ENCODE results near the gene MRFAP1.

The MRFAP1 gene

DNA sequence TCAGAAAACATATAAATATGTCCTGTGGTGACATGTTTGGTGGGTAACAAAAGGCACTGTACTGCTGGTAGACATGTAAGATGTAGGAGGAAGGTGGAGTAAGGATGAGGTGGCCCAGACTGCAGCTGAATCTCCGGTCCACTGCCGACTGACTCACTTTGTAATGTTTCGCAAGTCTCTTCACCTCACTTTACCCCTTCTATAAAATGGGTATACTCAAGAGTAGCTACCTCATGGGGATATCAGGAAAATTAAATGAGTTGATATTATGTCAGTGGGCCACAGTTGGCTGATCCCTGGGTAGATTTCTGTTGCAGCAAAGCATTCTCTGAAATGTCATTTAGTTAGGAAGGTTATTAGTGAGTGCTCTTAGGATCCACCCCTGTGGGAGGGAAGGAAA is 22.1 kb downstream of the MRFAP1 start:
- no peak for TF ChIP-seq GATA2 (IDR thresholded peaks at IDR 0.05; ENCODE audit: low read depth, low read length)
- TF ChIP-seq GATA3 (IDR thresholded peaks at IDR 0.05; ENCODE audit: low read depth, low read length), result no peak

- no peak for TF ChIP-seq GATA2 (IDR thresholded peaks at IDR 0.05; ENCODE audit: low read depth, low read length)
- TF ChIP-seq GATA3 (IDR thresholded peaks at IDR 0.05; ENCODE audit: low read depth, low read length), result no peak
Measured at GRCh38 chr4:6663596-6664393, 23.3 kb downstream of the MRFAP1 start.

DNA sequence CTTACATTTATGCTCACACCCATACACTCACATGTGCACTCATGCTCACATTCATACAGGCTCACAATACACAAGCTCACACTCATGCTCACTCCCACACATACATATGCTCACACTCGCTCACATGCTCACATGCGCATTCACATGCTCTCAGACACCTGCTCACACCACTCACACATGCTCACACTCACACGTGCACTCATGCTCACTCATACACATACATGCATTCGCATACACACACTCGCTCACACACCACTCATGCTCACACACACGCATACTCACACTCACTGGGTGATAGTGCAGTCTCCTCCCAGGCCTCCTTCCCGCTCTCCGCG is 24.8 kb downstream of the MRFAP1 start:
- no peak for TF ChIP-seq GATA2 (IDR thresholded peaks at IDR 0.05; ENCODE audit: low read depth, low read length)
- no peak for TF ChIP-seq GATA3 (IDR thresholded peaks at IDR 0.05; ENCODE audit: low read depth, low read length)

- TF ChIP-seq GATA3 (IDR thresholded peaks at IDR 0.05; ENCODE audit: low read depth, low read length) (no peak), GATA2 (IDR thresholded peaks at IDR 0.05; ENCODE audit: low read depth, low read length) (no peak)
Measured at GRCh38 chr4:6668391-6668790, 27.9 kb downstream of the MRFAP1 start.

- TF ChIP-seq GATA3 (IDR thresholded peaks at IDR 0.05; ENCODE audit: low read depth, low read length) (no peak), GATA2 (IDR thresholded peaks at IDR 0.05; ENCODE audit: low read depth, low read length) (no peak)
Measured at GRCh38 chr4:6671648-6672047, 31.2 kb downstream of the MRFAP1 start.

DNA sequence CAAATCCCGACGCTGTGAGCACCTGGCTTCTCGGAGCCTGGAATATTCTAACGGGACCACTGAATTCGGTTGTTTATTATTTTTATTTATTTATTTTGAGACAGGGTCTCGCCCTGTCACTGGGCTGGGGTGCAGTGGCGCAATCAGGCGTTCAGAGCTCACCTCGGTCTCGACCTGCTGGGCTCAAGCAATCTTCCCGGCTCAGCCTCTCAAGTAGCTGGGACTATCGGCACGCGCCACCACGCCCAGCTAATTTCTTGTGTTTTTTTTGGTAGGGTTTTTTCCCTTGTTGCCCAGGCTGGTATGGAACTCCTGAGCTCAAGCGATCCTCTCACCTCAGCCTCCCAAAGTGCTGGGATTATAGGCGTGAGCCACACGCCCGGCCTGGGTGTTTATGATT is 31.6 kb downstream of the MRFAP1 start:
- TF ChIP-seq GATA3 (IDR thresholded peaks at IDR 0.05; ENCODE audit: low read depth, low read length) (no peak), GATA2 (IDR thresholded peaks at IDR 0.05; ENCODE audit: low read depth, low read length) (no peak)

DNA sequence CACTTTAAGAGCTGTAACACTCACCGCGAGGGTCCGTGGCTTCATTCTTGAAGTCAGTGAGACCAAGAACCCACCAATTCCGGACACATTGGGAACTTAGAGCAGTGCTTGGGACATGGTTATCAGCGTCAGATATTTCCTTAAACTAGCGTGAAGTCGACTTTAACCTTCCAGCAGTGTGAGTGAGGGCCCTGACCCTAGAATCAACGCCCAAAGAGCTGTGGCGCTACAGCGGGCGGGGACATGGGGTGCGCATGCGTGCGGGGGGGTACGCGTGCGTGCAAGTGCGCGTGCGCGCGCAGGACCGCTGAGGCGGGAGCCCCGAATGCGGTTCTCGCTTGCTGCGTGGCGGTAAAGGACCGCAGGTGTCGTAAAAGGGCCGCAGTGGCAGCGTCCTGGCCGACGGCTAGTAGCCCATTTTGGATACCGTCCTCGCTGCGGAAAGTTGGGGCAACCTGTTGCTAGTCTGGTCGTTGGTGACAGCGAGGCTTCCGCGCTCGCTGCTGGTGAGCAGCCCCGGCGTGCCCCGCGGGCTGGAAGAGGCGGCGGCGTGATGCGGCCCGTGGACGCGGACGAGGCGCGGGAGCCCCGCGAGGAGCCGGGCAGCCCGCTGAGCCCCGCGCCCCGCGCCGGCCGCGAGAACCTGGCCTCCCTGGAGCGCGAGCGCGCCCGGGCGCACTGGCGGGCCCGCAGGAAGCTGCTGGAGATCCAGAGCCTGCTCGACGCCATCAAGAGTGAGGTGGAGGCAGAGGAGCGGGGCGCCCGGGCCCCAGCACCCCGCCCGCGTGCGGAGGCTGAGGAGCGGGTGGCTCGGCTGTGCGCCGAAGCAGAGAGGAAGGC is 33.4 kb downstream of the MRFAP1 start:
- no peak for TF ChIP-seq GATA3 (IDR thresholded peaks at IDR 0.05; ENCODE audit: low read depth, low read length)
- TF ChIP-seq GATA2 (IDR thresholded peaks at IDR 0.05; ENCODE audit: low read depth, low read length), result no peak

- TF ChIP-seq GATA2 (IDR thresholded peaks at IDR 0.05; ENCODE audit: low read depth, low read length) (no peak), GATA3 (IDR thresholded peaks at IDR 0.05; ENCODE audit: low read depth, low read length) (no peak)
Measured at GRCh38 chr4:6674500-6675149, 34.1 kb downstream of the MRFAP1 start.

GRCh38 chr4:6676722-6677558 is 36.5 kb downstream of the MRFAP1 start:
- TF ChIP-seq GATA2 (IDR thresholded peaks at IDR 0.05; ENCODE audit: low read depth, low read length), result no peak
- TF ChIP-seq GATA3 (IDR thresholded peaks at IDR 0.05; ENCODE audit: low read depth, low read length), result no peak

- TF ChIP-seq GATA2 (IDR thresholded peaks at IDR 0.05; ENCODE audit: low read depth, low read length) (no peak), GATA3 (IDR thresholded peaks at IDR 0.05; ENCODE audit: low read depth, low read length) (no peak)
Measured at GRCh38 chr4:6680372-6681034, 40.0 kb downstream of the MRFAP1 start.

DNA sequence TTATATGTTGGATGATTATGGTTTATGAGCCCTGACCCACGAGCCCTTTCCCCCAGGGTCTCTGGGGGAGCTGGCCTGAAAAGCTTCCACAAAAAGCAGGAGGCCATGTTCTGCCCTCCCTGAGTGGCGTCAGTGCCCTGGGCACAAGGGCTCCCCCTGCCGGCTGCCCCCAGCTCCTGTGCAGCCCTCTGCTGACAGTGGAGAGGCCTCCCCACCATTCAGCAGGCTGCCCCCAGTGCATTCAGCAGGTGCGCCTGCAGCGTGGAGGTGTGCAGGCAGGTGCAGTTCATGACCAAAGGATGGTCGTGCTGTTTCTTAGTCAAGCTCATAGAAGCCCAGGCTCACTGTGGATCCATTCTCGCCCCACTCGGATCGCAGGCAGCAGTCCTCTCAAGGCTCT is 40.7 kb downstream of the MRFAP1 start:
- TF ChIP-seq GATA2 (IDR thresholded peaks at IDR 0.05; ENCODE audit: low read depth, low read length) (no peak), GATA3 (IDR thresholded peaks at IDR 0.05; ENCODE audit: low read depth, low read length) (no peak)

GRCh38 chr4:6682862-6683590 is 42.5 kb downstream of the MRFAP1 start:
- TF ChIP-seq GATA3 (IDR thresholded peaks at IDR 0.05; ENCODE audit: low read depth, low read length) (no peak), GATA2 (IDR thresholded peaks at IDR 0.05; ENCODE audit: low read depth, low read length) (no peak)

- no peak for TF ChIP-seq GATA2 (IDR thresholded peaks at IDR 0.05; ENCODE audit: low read depth, low read length)
- no peak for TF ChIP-seq GATA3 (IDR thresholded peaks at IDR 0.05; ENCODE audit: low read depth, low read length)
Measured at GRCh38 chr4:6684656-6685055, 44.2 kb downstream of the MRFAP1 start.

Data from SH-SY5Y (cell line).